CD4-positive, alpha-beta T cell (primary cell): Measurements from ENCODE around the gene NPAS3. TPM values are rescaled to one million over a fixed set of nuclear protein-coding genes. Genes with fewer than 3 reads are reported as not detected.

Source experiments
- ATAC-seq: fragments of 200-7000 bp; cut with Tn5 transposase; one replicate; pipeline ENCODE4 v1.10.0; 2022; ENCODE audit warnings: mild to moderate bottlenecking; ENCODE audit not compliant: poor library complexity
- CTCF ChIA-PET: fragments of 350-600 bp; sonication (Branson Sonifier 250); formaldehyde crosslinking; loops from one replicate; lab custom pipeline; 2021; ENCODE audit warnings: antibody characterized with exemption, inconsistent platforms; lab: Charles Lee
- POLR2A ChIA-PET: fragments of 350-600 bp; sonication (Branson Sonifier 250); formaldehyde crosslinking; loops from one replicate; lab custom pipeline; 2021; ENCODE audit warnings: antibody characterized with exemption, inconsistent platforms; lab: Charles Lee
- DNase-seq, 14 experiments: peaks; one replicate each; pipeline ENCODE4 v3.0.0-alpha.2; 2013 to 2020; ENCODE audit warnings: mixed read lengths in 2 of 14
- H3K27ac ChIP-seq, 2 donors: one replicate each; pipeline versions ENCODE4 v1.5.1 to v1.7.0; 2013; ENCODE audit warnings: low read length in 2 of 2, low read depth in 1 of 2, mild to moderate bottlenecking in 1 of 2
- H3K27me3 ChIP-seq, 2 experiments: 1 replicate in 1 of 2; 2 replicates in 1 of 2; pipeline versions ENCODE4 v1.6.1 to v1.7.0; 2013; ENCODE audit warnings: low read length in 2 of 2, control low read depth in 1 of 2, mild to moderate bottlenecking in 1 of 2, moderate library complexity in 1 of 2; ENCODE audit not compliant: insufficient read depth in 2 of 2, control insufficient read depth in 1 of 2
- H3K36me3 ChIP-seq: one replicate; pipeline ENCODE4 v1.6.1; 2013; ENCODE audit warnings: low read length, control low read depth; ENCODE audit not compliant: insufficient read depth
- H3K4me1 ChIP-seq: one replicate; pipeline ENCODE4 v1.6.1; 2013; ENCODE audit warnings: low read length, control low read depth; ENCODE audit not compliant: insufficient read depth
- H3K4me3 ChIP-seq: one replicate; pipeline ENCODE4 v1.5.1; 2013; ENCODE audit warnings: mild to moderate bottlenecking, low read length, moderate library complexity
- H3K9me3 ChIP-seq, 2 experiments: 1 replicate in 1 of 2; 2 replicates in 1 of 2; pipeline versions ENCODE4 v1.6.1 to v1.7.0; 2013; ENCODE audit warnings: low read length in 2 of 2, mild to moderate bottlenecking in 2 of 2, control low read depth in 1 of 2, moderate library complexity in 1 of 2; ENCODE audit not compliant: control insufficient read depth in 1 of 2, insufficient read depth in 1 of 2
- H3K27ac Mint-ChIP-seq: one replicate; pipeline ENCODE4 v1.8.0; 2020; ENCODE audit warnings: mixed read lengths
- H3K27me3 Mint-ChIP-seq: one replicate; pipeline ENCODE4 v1.8.0; 2021; ENCODE audit warnings: mixed read lengths
- H3K36me3 Mint-ChIP-seq: one replicate; pipeline ENCODE4 v1.8.0; 2021; ENCODE audit warnings: low read depth, mixed read lengths
- H3K4me1 Mint-ChIP-seq: one replicate; pipeline ENCODE4 v1.8.0; 2021; ENCODE audit warnings: low read depth, mixed read lengths
- H3K4me3 Mint-ChIP-seq: one replicate; pipeline ENCODE4 v1.8.0; 2020; ENCODE audit warnings: mild to moderate bottlenecking, mixed read lengths
- H3K9me3 Mint-ChIP-seq: one replicate; pipeline ENCODE4 v1.8.0; 2020; ENCODE audit warnings: mixed read lengths
- intact Hi-C, 2 experiments: fragments of 100-400 bp; cut with DNase I in 1 of 2; cut with micrococcal nuclease in 1 of 2; formaldehyde crosslinking; loops; one replicate each; pipeline versions ENCODE4 v1.15.1 to v1.9.0; 2023 to 2025; cut with DNase I, micrococcal nuclease
- total RNA-seq, 174 experiments: library from RNA in 2 of 174; stranded (reverse) in 2 of 174; gene quantifications; one replicate each; pipeline ENCODE4 v1.2.3 and lab custom pipeline; 2021 to 2026
- TF ChIP-seq, protein P1 (sequence below): fragments of 200-600 bp; IDR thresholded peaks from one replicate; pipeline ENCODE4 v1.8.0; 2022; ENCODE audit warnings: antibody characterized with exemption, mild to moderate bottlenecking

The NPAS3 gene
- total RNA-seq, 2 experiments from 2014 or later: not detected

DNA sequence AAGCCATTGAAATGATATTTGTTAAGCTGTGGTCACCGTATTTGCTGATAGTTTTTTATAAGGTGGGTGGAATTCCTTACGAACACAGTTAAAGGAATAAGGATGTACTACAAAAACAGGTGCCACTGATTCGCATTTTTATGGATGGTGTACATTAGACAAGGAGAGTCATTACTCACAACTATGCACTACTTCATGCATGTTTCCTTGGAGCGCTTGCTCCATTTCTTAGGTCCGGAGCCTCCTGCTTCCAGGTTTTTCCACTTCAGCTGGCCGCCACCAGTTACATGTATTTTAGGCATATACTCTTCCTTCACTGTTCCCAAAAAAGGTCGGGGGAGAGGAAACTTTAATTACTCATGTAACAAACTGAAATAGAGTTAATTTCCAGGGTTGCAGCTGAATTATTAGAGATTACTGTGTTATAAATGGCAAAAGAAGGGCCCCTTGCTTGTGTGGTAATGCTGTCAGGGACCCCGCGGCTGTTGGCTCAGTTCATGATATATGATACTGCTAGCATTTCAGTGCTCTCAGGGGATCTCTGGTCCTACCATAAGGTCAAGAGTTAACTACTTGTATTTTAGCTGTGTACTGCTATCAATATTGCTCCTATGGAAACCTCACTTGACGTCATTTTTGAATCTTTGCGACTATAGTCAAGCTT lies 454.7 kb downstream of the NPAS3 start:
- Mint-ChIP-seq H3K36me3 (no peaks in the 10 kb centered on the region), H3K27me3 (no peaks in the 10 kb centered on the region), H3K27ac (no peak overlapping the region), H3K9me3 (no peaks in the 10 kb centered on the region), H3K4me1 (no peaks in the 10 kb centered on the region), H3K4me3 (no peak overlapping the region)
- Histone ChIP-seq H3K36me3 (no peaks in the 10 kb centered on the region), H3K9me3 (no peaks in the 10 kb centered on the region), H3K4me1 (no peaks in the 10 kb centered on the region), H3K27ac (no peak overlapping the region), H3K4me3 (no peak overlapping the region), H3K27me3 (no peaks in the 10 kb centered on the region)
- ATAC-seq (no peak), DNase-seq (no peak)
- CTCF ChIA-PET: no interaction called here
- POLR2A ChIA-PET: no interaction called here
- intact Hi-C loops: no loop called here
- TF ChIP-seq, protein P1, sequence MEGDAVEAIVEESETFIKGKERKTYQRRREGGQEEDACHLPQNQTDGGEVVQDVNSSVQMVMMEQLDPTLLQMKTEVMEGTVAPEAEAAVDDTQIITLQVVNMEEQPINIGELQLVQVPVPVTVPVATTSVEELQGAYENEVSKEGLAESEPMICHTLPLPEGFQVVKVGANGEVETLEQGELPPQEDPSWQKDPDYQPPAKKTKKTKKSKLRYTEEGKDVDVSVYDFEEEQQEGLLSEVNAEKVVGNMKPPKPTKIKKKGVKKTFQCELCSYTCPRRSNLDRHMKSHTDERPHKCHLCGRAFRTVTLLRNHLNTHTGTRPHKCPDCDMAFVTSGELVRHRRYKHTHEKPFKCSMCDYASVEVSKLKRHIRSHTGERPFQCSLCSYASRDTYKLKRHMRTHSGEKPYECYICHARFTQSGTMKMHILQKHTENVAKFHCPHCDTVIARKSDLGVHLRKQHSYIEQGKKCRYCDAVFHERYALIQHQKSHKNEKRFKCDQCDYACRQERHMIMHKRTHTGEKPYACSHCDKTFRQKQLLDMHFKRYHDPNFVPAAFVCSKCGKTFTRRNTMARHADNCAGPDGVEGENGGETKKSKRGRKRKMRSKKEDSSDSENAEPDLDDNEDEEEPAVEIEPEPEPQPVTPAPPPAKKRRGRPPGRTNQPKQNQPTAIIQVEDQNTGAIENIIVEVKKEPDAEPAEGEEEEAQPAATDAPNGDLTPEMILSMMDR: no peak

DNA sequence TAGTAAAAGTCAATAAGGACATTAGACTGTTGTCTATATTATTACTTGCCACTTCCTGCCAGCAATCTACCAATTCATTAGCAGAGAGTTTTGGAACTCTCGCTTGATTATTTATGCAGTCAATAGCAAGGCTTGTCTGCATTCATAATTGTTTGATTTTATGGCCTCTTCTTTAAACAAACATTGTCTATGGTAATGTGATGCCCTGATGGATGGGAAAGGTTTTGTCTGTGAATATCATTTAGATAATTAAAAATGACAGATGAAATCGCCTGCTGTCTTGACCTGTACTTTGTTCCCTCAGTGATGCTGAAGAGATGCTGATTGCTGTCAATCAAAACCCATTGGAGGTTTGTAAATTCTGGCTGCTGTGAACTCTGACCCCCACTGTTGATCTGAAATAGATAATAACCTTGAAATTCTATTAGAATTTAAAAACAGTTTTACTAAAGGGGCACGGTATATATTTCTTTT lies 455.3 kb downstream of the NPAS3 start:
- POLR2A ChIA-PET: no interaction called here
- CTCF ChIA-PET: no interaction called here
- no peaks in the 10 kb centered on the region for H3K27me3 Mint-ChIP-seq

DNA sequence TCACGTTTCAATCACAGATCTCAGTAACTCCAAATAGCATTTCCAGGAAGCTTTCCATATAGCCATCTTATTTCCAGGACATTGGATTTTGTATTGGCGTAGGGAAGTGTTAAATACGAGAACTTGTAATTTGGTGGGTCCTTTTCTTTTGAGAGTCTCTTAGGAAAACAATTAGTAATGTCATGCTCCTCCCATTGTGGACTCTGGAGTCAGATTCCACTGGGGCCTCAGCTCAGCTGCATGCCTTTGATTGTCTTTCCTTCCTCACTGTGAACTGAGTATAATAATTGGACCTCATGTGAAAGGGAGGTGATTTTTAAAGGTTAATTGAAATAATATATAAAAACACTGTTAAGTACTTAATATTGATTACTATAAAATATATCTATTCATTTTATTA lies 462.6 kb downstream of the NPAS3 start:
- no peak overlapping the region for H3K4me3 ChIP-seq
- H3K4me1 ChIP-seq: no peaks in the 10 kb centered on the region
- Mint-ChIP-seq H3K4me1 (no peaks in the 10 kb centered on the region), H3K36me3 (no peaks in the 10 kb centered on the region), H3K9me3 (no peaks in the 10 kb centered on the region), H3K4me3 (no peak overlapping the region), H3K27me3 (no peaks in the 10 kb centered on the region), H3K27ac (no peak overlapping the region)
- DNase-seq: no peak
- ChIA-PET CTCF (interaction anchor here (1.2 kb wide), 1 partner anchor 9 kb away, joined by 3 read pairs; no protein-coding TSS in a partner anchor), POLR2A (interaction anchor here (0.8 kb wide), 1 partner anchor 9 kb away, joined by 3 read pairs; no protein-coding TSS in a partner anchor)
- H3K9me3 ChIP-seq: no peaks in the 10 kb centered on the region
- no peaks in the 10 kb centered on the region for H3K27me3 ChIP-seq
- TF ChIP-seq, protein P1: no peak
- no peaks in the 10 kb centered on the region for H3K36me3 ChIP-seq
- no peak for ATAC-seq
- intact Hi-C loops: no loop called here
- no peak overlapping the region for H3K27ac ChIP-seq

More for the DNA sequence above, 455.3 kb downstream of the NPAS3 start:
- Histone ChIP-seq H3K4me3 (no peak overlapping the region), H3K9me3 (no peaks in the 10 kb centered on the region), H3K27ac (no peak overlapping the region), H3K27me3 (no peaks in the 10 kb centered on the region), H3K36me3 (no peaks in the 10 kb centered on the region), H3K4me1 (no peaks in the 10 kb centered on the region)
- no peaks in the 10 kb centered on the region for H3K9me3 Mint-ChIP-seq
- no peaks in the 10 kb centered on the region for H3K36me3 Mint-ChIP-seq
- no peak for DNase-seq
- intact Hi-C loops: no loop called here
- H3K27ac Mint-ChIP-seq: no peak overlapping the region
- TF ChIP-seq, protein P1: no peak
- no peak for ATAC-seq
- H3K4me1 Mint-ChIP-seq: no peaks in the 10 kb centered on the region
- no peak overlapping the region for H3K4me3 Mint-ChIP-seq
